ENCODE measurements around the gene MBL2.

The MBL2 gene

DNA sequence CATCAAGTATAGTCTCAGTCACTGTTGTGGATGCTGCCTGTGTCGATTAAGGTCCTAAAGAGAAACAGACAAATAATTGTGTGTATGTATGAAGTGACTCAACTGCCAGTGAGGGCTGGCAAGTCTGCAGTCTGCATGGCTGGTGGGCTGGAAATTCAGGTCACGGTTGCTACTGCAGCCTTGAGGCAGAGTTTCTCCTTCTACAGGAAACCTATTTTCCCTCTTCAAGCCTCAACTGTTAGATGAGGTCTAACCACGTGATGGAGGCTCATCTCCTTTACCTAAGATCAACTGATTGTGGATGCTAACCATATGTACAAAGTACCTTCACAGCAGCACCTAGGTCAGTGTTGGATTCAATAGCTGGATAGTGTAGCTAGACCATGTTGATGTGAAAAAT lies 29.9 kb downstream of the MBL2 start:
- TF ChIP-seq, protein P1, sequence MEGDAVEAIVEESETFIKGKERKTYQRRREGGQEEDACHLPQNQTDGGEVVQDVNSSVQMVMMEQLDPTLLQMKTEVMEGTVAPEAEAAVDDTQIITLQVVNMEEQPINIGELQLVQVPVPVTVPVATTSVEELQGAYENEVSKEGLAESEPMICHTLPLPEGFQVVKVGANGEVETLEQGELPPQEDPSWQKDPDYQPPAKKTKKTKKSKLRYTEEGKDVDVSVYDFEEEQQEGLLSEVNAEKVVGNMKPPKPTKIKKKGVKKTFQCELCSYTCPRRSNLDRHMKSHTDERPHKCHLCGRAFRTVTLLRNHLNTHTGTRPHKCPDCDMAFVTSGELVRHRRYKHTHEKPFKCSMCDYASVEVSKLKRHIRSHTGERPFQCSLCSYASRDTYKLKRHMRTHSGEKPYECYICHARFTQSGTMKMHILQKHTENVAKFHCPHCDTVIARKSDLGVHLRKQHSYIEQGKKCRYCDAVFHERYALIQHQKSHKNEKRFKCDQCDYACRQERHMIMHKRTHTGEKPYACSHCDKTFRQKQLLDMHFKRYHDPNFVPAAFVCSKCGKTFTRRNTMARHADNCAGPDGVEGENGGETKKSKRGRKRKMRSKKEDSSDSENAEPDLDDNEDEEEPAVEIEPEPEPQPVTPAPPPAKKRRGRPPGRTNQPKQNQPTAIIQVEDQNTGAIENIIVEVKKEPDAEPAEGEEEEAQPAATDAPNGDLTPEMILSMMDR (conservative IDR thresholded peaks at IDR 0.05; ENCODE audit: low read depth, low read length): no peak
- H3K4me3 ChIP-seq (ENCODE audit: low read length): no peak overlapping the region

DNA sequence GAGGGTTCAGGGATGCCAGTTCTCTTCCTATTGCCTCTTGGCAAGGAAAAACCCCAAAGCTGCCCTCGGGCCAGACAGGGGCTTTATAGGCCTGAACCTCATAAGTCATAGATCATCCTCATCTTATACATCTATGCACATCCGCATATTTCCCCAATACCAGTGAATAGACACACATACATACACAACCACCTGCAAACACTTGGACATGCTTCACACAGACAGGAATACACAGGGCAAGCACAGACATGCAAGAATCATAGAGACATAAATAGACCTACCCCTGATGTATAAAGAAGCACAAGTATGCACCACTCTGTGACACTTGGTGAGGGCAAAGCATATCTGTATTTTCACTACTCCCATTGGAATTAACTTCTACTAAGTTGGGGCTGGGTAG lies 30.7 kb downstream of the MBL2 start:
- H3K4me3 ChIP-seq (ENCODE audit: low read length): no peak overlapping the region
- DNase-seq (ENCODE audit: low read depth): no peak
- TF ChIP-seq, protein P1 (conservative IDR thresholded peaks at IDR 0.05; ENCODE audit: low read depth, low read length): no peak

More for the DNA sequence above, 29.9 kb downstream of the MBL2 start:
- DNase-seq (ENCODE audit: low read depth): no peak

DNA sequence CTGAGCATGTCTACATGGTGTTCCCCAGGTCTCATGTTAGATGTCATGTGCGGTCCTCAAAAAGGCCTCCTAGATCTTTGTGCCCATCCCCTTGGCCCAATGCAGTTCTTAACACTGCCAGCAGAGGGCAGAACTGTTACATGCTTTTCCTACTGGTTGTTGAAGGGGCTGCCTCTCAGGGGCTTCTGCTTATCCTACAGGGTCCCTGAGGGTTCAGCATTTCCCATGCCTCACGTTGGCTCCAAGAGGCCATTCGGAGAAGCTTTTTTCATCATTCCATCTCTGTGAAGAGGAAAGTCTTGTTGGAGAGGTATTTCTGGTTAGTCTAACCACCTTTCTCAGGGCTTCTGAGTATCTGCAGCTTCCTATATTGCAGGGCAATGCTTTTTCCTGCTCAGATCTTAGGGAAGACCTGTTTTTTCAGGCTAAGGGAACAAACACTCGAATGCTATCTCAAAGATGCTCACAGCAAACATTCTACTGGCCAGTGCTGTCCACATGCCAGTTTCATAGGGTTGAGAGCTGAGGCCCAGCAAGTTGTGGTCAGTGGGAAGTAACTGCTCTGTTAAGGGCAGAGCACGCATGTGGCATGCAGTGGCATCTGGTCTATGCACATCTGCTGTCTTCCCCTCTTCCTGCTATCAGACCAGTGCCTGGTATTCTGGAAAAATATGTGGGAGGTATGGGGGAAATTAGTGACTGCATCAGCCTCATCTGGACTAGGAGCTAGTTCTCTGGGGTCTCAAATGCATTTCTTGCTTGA lies 31.5 kb downstream of the MBL2 start:
- no peak for DNase-seq (ENCODE audit: low read depth)
- TF ChIP-seq, protein P1 (conservative IDR thresholded peaks at IDR 0.05; ENCODE audit: low read depth, low read length): peak; percentile 92
- no peak overlapping the region for H3K4me3 ChIP-seq (ENCODE audit: low read length)

DNA sequence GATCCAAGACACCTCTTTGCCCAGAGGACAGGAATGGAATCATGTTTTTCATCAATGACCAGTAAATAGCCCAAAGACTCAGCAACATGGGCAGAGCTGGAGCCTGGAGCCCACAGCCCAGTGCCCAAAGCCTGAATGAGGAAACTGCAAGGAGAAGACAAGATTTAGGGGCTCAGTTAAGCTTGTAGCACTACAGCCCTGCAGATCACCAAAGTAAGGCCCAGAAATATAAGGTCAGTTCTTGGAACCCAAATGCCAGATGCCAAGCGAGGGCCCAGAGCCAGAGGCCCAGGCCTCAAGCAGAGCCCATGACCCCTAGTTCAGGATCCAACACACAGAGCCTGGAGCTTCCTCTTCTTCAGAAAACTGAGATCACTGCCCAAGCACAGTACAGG lies 32.4 kb downstream of the MBL2 start:
- TF ChIP-seq, protein P1 (conservative IDR thresholded peaks at IDR 0.05; ENCODE audit: low read depth, low read length): no peak
- H3K4me3 ChIP-seq (ENCODE audit: low read length): no peak overlapping the region
- DNase-seq (ENCODE audit: low read depth): no peak

DNA sequence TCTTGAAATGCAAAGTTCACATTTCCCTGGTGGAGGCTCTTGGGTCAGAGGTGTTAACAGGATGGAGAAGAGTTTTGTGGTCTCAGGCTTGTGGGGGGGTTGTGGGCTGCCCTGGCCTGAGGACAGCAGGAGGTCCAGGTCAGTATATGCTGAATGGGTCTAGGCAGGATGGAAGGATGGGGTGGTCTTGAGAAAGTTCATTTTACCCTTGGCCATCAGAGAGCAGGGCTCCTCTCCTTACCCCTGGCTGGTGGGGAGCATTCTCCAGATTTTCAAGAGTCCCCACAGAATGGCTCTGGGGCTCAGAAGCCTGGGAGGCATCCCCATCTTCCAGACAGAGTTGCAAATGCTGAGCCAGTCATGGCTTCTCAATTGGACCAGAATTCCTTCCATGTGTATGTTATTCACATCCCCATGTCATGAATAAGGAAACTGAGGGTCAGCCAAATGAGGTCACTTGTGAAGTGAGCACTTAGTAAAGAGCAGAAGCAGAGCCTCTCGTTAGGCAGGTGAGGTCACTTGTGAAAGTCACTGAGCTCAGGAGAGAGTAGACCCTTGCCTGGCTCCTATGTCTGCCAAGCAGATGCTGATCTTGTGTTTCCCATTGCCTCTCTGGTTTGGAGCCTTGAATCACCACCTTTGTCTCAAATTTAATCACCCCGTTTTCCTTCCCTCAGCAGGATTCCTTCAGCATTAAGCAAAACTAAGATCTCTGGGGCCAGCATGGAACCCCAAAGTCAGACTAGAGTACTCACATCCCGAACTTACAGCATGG lies 33.0 kb downstream of the MBL2 start:
- H3K4me3 ChIP-seq (ENCODE audit: low read length): no peak overlapping the region
- TF ChIP-seq, protein P1 (conservative IDR thresholded peaks at IDR 0.05; ENCODE audit: low read depth, low read length): no peak
- no peak for DNase-seq (ENCODE audit: low read depth)

DNA sequence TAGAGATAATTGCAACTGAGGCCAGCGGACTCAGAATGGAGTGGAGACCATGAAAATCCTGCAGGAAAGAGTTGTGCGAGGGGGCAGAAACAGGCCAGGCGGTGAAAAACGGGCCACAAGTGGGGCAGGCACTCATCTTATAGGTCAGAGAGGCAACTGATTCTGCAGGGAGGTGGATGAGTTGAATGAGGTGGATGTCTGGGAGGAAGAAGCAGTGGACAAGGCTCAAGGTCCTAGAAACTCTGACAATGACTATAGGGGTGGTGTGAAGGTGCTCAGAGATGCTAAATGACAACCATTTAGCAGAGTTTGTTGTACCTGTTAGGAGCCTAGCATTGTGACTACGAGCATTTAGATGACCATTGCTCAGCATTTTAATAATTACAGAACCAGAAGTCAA lies 33.6 kb downstream of the MBL2 start:
- DNase-seq (ENCODE audit: low read depth): no peak
- TF ChIP-seq, protein P1 (conservative IDR thresholded peaks at IDR 0.05; ENCODE audit: low read depth, low read length): no peak

More for the DNA sequence above, 33.6 kb downstream of the MBL2 start:
- H3K4me3 ChIP-seq (ENCODE audit: low read length): no peak overlapping the region
